ENCODE results near the gene KRTCAP3.

- TF ChIP-seq CTCF (IDR thresholded peaks at IDR 0.05) (no peak), POLR2A (IDR thresholded peaks at IDR 0.05) (no peak)
These were observed 14.3 kb upstream of the KRTCAP3 start for GRCh38 chr2:27427863-27428212.
